Common myeloid progenitor, CD34-positive (primary cell): ENCODE measurements around the gene HHEX.
A peak's percentile ranks its signal among the peaks of the same experiment; 100 is the strongest.

ENCODE experiments used
- CTCF ChIA-PET: fragments of 350-600 bp; sonication (Branson Sonifier 250); formaldehyde crosslinking; loops from one replicate; lab custom pipeline; 2021; ENCODE audit warnings: antibody characterized with exemption; lab: Charles Lee
- POLR2A ChIA-PET: fragments of 350-600 bp; sonication (Branson Sonifier 250); formaldehyde crosslinking; loops from one replicate; lab custom pipeline; 2021; ENCODE audit warnings: antibody characterized with exemption; lab: Charles Lee
- DNase-seq, 3 donors: peaks; one replicate each; pipeline versions ENCODE4 v3.0.0 to v3.0.0-alpha.2; 2013
- H3K27ac ChIP-seq, 2 experiments: 1 replicate in 1 of 2; 2 replicates in 1 of 2; pipeline ENCODE4 v1.7.0; 2013; ENCODE audit warnings: inconsistent platforms in 2 of 2, low read length in 2 of 2, mild to moderate bottlenecking in 2 of 2, low read depth in 1 of 2, moderate library complexity in 1 of 2; ENCODE audit not compliant: severe bottlenecking in 2 of 2, insufficient read depth in 1 of 2, poor library complexity in 1 of 2
- H3K27me3 ChIP-seq, 5 experiments: replicated peaks in 2 of 5; 1 replicate in 3 of 5; 2 replicates in 2 of 5; pipeline versions ENCODE4 v1.6.1 to v1.7.0; 2013; ENCODE audit warnings: low read length in 4 of 5, mild to moderate bottlenecking in 2 of 5, moderate library complexity in 2 of 5, inconsistent platforms in 1 of 5; ENCODE audit not compliant: insufficient read depth in 5 of 5, control insufficient read depth in 4 of 5
- H3K36me3 ChIP-seq, 4 experiments: 1 replicate in 2 of 4; 2 replicates in 2 of 4; pipeline versions ENCODE4 v1.6.1 to v1.7.0; 2013; ENCODE audit warnings: low read length in 3 of 4, control low read depth in 1 of 4, mild to moderate bottlenecking in 1 of 4; ENCODE audit not compliant: control insufficient read depth in 4 of 4, insufficient read depth in 4 of 4
- H3K4me1 ChIP-seq, 4 experiments: 1 replicate in 3 of 4; 2 replicates in 1 of 4; pipeline versions ENCODE4 v1.6.1 to v1.7.1; 2013; ENCODE audit warnings: low read length in 3 of 4, mild to moderate bottlenecking in 3 of 4, control low read depth in 1 of 4, inconsistent platforms in 1 of 4, moderate library complexity in 1 of 4; ENCODE audit not compliant: control insufficient read depth in 4 of 4, insufficient read depth in 4 of 4; ENCODE audit errors: control extremely low read depth in 1 of 4
- H3K4me3 ChIP-seq, 7 experiments: 1 replicate in 4 of 7; 2 replicates in 3 of 7; pipeline versions ENCODE4 v1.5.1 to v1.7.0; 2013; ENCODE audit warnings: mild to moderate bottlenecking in 7 of 7, low read length in 6 of 7, moderate library complexity in 6 of 7, inconsistent platforms in 2 of 7, low read depth in 2 of 7, control low read depth in 1 of 7; ENCODE audit not compliant: insufficient read depth in 4 of 7, control insufficient read depth in 1 of 7; ENCODE audit errors: extremely low read depth in 1 of 7
- H3K9me3 ChIP-seq, 5 experiments: 1 replicate in 4 of 5; 2 replicates in 1 of 5; pipeline versions ENCODE4 v1.6.1 to v1.7.1; 2013; ENCODE audit warnings: low read length in 4 of 5, mild to moderate bottlenecking in 2 of 5, inconsistent platforms in 1 of 5, low read depth in 1 of 5, moderate library complexity in 1 of 5; ENCODE audit not compliant: control insufficient read depth in 4 of 5, insufficient read depth in 2 of 5; ENCODE audit errors: control extremely low read depth in 1 of 5
- WGBS: methylation state at CpG from one replicate; pipeline ENCODE4 v1.1.5; 2013; ENCODE audit not compliant: insufficient coverage; 5-methylcytosine and 5-hydroxymethylcytosine counted together

The HHEX gene

DNA sequence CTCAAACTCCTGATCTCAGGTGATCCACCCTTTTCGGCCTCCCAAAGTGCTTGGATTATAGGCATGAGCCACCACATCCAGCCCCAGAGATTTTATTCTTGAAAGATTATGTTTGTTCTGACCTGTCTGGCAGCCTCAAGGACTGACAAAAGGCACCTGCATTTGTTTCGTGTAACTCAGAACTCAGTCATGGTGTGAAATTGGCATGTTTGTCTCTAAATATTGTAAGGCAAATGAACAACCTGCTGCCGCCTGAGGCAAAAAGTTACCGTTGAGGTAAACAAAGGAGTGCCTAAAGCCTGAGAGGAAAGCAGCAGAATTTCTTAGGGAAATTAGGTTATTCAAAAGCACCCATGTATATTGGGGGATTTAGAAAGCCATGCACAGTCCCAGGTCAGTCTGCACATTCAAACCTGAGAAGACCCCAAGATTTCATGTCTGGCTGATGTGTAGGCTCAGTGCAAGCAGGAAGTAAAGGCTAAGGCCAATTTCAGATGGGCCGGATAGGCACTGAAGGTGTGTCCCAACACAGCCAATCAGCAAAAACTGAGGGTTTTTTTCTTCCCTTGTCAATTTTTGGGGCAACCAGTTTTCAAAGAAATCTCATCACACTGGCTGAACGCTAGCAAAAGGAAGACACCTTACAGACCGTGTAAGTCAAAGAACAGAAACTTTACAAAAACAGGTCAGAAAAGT is 33.3 kb upstream of the HHEX start:
- 100% methylated on average over 5 of the region's 7 CpGs for WGBS
- Histone ChIP-seq H3K4me1 (no peaks in the 10 kb centered on the region), H3K27me3 (no peaks in the 10 kb centered on the region), H3K4me3 (no peak overlapping the region), H3K9me3 (peaks cover 0 to 4% (median 2%) of the 10 kb centered on the region in 5 experiments), H3K27ac (no peak overlapping the region), H3K36me3 (peaks cover 0 to 39% (median 5%) of the 10 kb centered on the region in 4 experiments)
- POLR2A ChIA-PET, result no interaction called here
- DNase-seq, result no peak
- CTCF ChIA-PET, result no interaction called here

DNA sequence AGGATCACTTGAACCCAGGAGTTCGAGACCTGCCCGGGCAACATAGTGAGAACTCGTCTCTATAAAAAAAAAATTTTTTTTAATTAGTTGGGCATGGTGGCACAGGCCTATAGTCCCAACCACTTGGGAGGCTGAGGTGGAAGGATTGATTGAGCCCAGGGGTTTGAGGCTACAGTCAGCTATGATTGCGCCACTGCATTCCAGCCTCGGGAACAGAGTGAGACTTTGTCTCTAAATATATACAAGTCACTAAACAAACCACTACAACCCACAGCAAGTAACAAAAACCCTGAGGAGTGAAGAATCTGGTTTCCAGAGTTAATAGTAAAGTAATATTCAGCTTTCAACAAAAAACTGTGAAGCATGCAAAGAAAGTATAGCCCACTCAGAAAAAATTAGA is 32.7 kb upstream of the HHEX start:
- H3K36me3 ChIP-seq, result peaks cover 0 to 34% (median 5%) of the 10 kb centered on the region in 4 experiments
- H3K4me3 ChIP-seq, result no peak overlapping the region
- WGBS, result 100% methylated on average over 2 of the region's 5 CpGs
- CTCF ChIA-PET, result no interaction called here
- H3K9me3 ChIP-seq, result peaks cover 0 to 7% (median 4%) of the 10 kb centered on the region in 5 experiments
- H3K27me3 ChIP-seq, result no peaks in the 10 kb centered on the region
- DNase-seq, result no peak
- no peak overlapping the region for H3K27ac ChIP-seq
- POLR2A ChIA-PET, result no interaction called here
- H3K4me1 ChIP-seq, result no peaks in the 10 kb centered on the region

DNA sequence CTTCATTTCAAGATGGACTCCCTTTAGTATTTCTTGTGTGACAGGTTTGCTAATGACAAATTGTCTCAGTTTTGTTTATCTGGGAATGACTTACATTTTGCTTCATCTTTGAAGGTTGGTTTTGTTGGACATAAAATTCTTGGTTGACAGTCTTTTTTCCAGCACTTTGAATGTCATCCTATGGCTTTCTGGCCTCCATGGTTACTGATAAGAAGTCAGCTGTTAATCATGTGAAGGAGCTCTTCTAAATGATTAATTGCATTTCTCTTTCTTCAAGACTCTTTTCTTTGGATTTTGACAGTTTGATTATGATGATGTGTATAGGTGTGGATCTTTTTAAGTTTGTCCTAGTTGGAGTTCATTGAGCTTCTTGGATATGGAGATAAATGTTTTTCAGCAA is 26.9 kb upstream of the HHEX start:
- H3K27me3 ChIP-seq, result no peaks in the 10 kb centered on the region
- peaks cover 0 to 4% (median 0%) of the 10 kb centered on the region in 4 experiments for H3K36me3 ChIP-seq
- peaks cover 8 to 48% (median 12%) of the 10 kb centered on the region in 5 experiments for H3K9me3 ChIP-seq
- peak; percentile 38 to 75 (median 68) for DNase-seq
- no peak overlapping the region for H3K4me3 ChIP-seq
- no peaks in the 10 kb centered on the region for H3K4me1 ChIP-seq
- no peak overlapping the region for H3K27ac ChIP-seq
- CTCF ChIA-PET, result no interaction called here
- POLR2A ChIA-PET, result no interaction called here

DNA sequence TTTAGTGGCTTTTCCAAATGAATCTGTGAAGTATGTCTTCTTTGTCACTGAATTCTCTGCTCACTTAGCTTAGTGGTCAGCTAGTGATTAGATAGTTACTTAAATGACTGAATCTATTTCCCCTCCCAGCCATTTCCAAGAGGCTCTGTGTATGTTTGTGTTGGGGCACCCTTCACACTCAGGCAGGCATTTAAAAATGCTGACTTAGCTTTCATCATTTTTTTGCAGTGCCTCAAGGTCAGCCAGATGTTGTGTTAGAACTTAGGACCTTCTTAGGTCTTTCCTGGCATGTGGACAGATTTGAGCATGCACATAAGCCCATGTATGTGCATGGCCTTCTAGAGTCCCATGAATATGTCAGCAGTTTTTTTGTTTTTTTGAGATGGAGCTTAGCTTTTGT is 25.4 kb upstream of the HHEX start:
- Histone ChIP-seq H3K27me3 (no peaks in the 10 kb centered on the region), H3K27ac (no peak overlapping the region), H3K4me3 (no peak overlapping the region), H3K9me3 (peaks cover 8 to 52% (median 13%) of the 10 kb centered on the region in 5 experiments), H3K4me1 (no peaks in the 10 kb centered on the region), H3K36me3 (peaks cover 0 to 4% (median 0%) of the 10 kb centered on the region in 4 experiments)
- DNase-seq, result no peak
- CTCF ChIA-PET, result no interaction called here
- POLR2A ChIA-PET, result no interaction called here

DNA sequence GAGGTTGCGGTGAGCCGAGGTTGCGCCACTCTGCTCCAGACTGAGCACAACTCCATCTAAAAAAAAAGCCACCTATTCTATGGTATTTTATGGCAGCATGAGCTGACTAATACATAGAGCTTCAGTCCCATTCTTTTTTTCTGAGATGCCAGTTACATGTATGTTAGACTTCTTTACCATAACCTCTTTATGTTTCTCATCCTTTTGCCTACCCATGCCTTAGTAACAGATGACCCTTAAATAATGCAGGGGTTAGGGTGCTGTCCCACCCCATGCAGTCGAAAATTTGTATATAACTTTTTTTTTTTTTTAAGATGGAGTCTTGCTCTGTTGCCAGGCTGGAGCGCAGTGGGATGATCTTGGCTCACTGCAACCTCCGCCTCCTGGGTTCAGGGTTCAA is 22.7 kb upstream of the HHEX start:
- POLR2A ChIA-PET, result no interaction called here
- CTCF ChIA-PET, result interaction anchor here (1.0 to 1.1 kb wide), 2 partner anchors 16 to 180 kb away, joined by 3 read pairs; no protein-coding TSS in a partner anchor
- H3K9me3 ChIP-seq, result peaks cover 6 to 52% (median 13%) of the 10 kb centered on the region in 5 experiments
- WGBS, result 100% methylated on average over 2 of the region's 6 CpGs
- peaks cover 0 to 5% (median 0%) of the 10 kb centered on the region in 4 experiments for H3K36me3 ChIP-seq
- no peaks in the 10 kb centered on the region for H3K27me3 ChIP-seq
- H3K4me3 ChIP-seq, result no peak overlapping the region
- H3K27ac ChIP-seq, result no peak overlapping the region
- no peak for DNase-seq
- no peaks in the 10 kb centered on the region for H3K4me1 ChIP-seq

DNA sequence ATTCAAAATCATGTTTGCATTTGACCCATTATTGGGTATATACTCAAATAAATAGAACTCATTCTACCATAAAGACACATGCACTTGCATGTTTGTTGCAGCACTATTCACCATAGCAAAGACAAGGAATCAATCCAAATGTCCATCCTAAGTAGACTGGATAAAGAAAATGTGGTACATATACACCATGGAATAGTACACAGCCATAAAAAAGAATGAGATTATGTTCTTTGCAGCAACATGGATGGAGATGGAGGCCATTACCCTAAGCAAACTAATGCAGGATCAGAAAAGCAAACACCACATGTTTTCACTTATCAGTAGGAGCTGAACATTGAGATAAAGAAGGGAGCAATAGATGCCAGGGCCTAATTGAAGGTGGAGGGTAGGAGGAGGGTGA is 12.0 kb upstream of the HHEX start:
- CTCF ChIA-PET, result interaction anchor here (0.6 to 1.4 kb wide), 3 partner anchors 11 to 179 kb away, joined by 3 to 6 read pairs (median 3); partner anchors contain the start of gene HHEX
- POLR2A ChIA-PET, result no interaction called here
- no peaks in the 10 kb centered on the region for H3K27me3 ChIP-seq

DNA sequence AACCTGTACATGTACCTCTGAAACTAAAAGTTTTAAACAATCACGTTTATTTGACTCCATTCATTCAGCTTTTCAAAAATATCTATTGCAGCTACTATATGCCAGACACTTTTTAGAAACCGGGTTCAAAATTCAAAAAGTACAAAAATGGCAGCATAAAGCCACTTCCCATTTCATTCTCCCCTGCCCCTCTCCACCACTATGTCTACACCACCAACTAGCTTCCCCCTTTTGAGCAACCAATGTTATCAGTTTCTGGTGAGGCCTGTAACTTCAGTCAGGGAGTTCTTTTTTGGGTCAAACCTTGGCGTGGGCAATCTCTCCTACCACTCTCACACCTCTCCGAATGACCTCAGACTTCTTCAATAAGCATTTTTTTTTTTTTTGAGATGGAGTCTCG is 11.5 kb upstream of the HHEX start:
- Histone ChIP-seq H3K4me3 (no peak overlapping the region), H3K36me3 (peaks cover 0 to 18% (median 1%) of the 10 kb centered on the region in 4 experiments), H3K9me3 (peaks cover 0 to 14% (median 2%) of the 10 kb centered on the region in 5 experiments), H3K27ac (no peak overlapping the region), H3K27me3 (no peaks in the 10 kb centered on the region), H3K4me1 (peaks cover 0 to 3% (median 0%) of the 10 kb centered on the region in 4 experiments)
- POLR2A ChIA-PET, result no interaction called here
- no peak for DNase-seq
- CTCF ChIA-PET, result interaction anchor here (0.6 to 1.4 kb wide), 3 partner anchors 10 to 178 kb away, joined by 3 to 6 read pairs (median 3); partner anchors contain the start of gene HHEX
- WGBS, result 100% methylated on average over 4 of the region's 5 CpGs

More for the DNA sequence above, 12.0 kb upstream of the HHEX start:
- Histone ChIP-seq H3K27ac (no peak overlapping the region), H3K9me3 (peaks cover 0 to 19% (median 2%) of the 10 kb centered on the region in 5 experiments), H3K4me3 (no peak overlapping the region), H3K4me1 (peaks cover 0 to 3% (median 0%) of the 10 kb centered on the region in 4 experiments), H3K36me3 (peaks cover 0 to 20% (median 3%) of the 10 kb centered on the region in 4 experiments)
- DNase-seq, result no peak
